GM20431 (cell line): ENCODE data around the gene BICDL1.

Experiments used
- in situ Hi-C: fragments of 300-500 bp; cut with MseI, MboI; formaldehyde crosslinking; loops from one replicate; pipeline ENCODE4 v1.15.0; 2020; ENCODE audit warnings: low sequenced_read_pairs; ENCODE audit not compliant: unreplicated experiment

Gene BICDL1

DNA sequence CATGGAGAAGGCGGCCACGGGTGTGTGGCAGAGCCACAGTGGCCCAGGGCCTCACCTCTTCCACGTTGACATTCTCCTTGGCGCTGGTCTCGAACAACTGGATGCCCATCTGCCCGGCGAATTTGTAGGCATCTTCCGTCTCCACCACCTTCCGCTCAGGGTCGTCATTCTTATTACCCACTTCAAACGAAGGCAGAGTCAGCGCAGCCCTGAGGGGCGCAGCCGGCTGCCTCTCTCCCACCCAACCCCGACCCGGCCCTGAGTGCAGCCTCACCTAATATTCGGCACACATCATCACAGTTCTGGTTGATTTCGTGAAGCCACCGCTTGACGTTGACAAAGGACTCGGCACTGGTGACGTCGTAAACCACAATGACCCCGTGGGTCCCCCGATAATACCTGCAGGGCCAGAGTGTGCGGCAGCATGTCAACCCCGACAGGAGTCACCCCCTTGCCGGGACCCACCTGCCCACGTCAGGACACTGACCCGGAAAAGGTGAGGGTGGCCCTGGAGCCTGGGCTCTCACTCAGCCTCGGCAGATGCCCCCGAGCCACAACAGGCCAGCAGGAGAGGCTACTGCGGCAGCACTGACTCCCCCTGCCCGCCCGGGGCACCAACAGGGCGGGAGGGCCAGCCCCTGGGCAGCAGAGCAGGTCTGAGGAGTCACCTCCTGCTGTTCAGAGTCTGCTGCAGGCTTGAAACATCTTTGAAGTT is 109.9 kb downstream of the BICDL1 start:
- in situ Hi-C loops: no loop called here

DNA sequence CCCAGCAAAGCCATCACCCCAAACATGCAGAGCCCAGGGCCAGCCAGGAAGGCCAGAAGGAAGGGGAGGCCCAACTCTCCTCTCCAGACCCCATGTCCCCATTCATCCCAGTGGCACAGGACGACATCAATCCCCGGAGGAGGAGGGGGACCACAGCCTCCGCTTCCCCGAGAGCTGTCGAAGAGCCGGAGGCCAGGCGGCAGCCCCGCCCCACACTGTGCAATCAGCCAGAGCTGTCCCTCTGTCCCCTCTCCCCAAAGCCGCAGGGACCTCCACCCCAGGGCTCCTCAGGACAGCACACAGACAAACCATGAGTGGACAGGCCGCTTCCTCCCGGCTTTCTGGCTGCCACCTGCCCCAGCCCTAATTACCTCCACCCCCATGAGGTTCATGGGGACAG is 110.7 kb downstream of the BICDL1 start:
- in situ Hi-C loops: no loop called here

GRCh38 chr12:120100630-120101029 is 111.6 kb downstream of the BICDL1 start:
- in situ Hi-C loops: no loop called here

DNA sequence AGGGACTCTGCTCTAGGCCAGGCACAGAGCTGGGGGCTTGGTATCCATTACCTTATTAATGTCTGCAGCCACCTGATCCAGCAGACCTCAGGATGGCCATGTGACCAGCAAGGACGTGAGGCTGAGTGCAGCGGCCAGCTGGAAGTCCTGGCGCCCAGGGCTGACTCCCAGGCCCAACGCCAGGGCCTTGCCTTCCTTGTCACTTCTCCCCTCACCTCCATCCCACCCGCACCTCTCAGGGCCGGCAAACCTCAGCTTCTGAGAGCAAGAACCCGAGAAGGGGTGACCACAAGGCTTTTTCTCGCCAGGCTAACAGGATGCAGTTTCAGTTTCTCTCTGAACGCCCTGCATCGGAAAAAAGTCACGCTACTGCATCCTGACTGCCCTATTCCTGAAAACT is 112.1 kb downstream of the BICDL1 start:
- in situ Hi-C loops: no loop called here

DNA sequence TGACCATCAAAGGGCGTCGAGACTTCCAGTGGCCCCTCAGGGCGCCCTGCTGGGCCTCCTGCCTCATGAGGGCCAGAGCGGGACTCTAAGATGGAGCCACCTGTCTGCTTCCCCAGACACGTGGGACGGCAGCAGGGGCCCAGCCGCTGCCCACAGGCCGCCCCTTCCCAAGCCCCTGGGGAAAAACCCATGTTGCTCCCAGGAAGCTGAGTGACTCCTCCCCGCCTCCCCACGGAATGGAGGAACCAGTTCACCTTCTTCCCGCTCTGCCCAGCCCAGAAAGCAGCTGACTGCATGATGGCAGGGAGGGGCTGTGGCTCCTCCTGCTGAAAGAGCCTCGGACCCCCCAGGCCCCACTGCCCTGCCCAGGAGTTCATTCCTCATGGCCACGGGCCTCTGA is 112.6 kb downstream of the BICDL1 start:
- in situ Hi-C loops: no loop called here

- in situ Hi-C loops: no loop called here
These were observed 113.4 kb downstream of the BICDL1 start for GRCh38 chr12:120102189-120103043.

GRCh38 chr12:120103044-120103338 is 114.0 kb downstream of the BICDL1 start:
- in situ Hi-C loops: no loop called here

DNA sequence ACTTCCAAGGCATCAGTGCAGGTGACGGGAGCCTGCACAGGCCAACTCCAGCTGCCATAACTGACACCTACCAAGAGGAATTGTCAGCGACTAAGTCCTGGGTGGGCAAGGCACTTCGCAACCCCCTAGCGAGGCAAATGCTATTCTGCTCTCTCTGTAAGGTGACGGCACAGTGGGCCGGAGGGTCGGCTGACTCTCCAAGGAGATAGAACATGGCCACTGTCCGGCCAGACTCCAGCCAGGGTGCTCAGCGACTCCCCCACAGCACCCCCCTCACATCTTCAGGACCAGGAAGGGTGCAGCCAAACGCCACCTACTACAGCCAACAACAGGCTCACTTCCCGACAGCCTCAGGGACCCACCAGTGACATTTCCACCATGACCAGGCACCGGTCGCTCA is 114.3 kb downstream of the BICDL1 start:
- in situ Hi-C loops: no loop called here

- in situ Hi-C loops: no loop called here
These were observed 117.1 kb downstream of the BICDL1 start for GRCh38 chr12:120106151-120106550.

GRCh38 chr12:120109570-120110267 is 120.7 kb downstream of the BICDL1 start:
- in situ Hi-C loops: no loop called here

DNA sequence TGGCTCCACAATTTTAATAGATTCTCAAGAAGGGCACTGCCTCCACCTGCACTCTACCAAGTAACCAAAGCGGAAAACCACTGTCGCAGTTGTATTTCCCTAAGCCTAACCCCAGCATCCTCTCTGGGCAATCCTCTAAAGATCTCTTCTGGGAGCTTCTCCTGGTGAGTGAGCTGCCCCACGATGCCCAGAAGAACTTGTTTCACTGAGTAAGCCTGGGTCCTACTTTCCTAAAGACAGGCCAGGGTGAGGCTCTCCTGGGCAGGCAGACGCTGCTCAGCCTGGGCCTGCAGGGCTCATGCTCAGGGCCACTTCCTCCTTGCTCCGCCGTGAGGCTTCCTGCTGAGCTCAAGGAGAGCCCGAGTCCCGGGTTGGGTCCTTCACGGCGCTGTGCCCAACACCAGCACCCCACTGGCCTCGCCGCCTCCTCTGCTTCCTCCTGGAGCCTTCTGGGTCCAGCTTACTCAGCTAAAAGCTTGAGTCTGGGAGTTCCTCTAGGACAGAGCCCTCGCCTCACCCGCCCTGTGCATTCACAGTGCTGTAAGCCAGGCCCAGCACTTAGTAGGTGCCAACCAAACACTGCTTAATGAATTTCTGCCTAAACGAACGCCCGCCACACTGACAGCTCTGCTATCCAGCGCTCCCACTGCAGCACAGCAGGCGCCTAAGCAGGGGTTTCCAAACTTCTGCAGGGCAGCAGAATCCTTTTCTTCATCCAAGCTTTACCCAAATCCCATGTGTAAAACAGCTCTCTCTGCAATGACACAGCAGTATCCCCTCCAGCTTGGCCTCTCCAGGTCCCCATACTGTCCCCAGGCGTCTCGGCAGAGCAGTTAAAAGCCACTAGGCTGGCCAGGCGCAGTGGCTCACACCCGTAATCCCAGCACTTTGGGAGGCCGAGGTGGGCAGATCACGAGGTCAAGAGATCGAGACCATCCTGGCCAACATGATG is 121.8 kb downstream of the BICDL1 start:
- in situ Hi-C loops: no loop called here

GRCh38 chr12:120115066-120115465 is 126.0 kb downstream of the BICDL1 start:
- in situ Hi-C loops: no loop called here

- in situ Hi-C loops: no loop called here
These were observed 126.8 kb downstream of the BICDL1 start for GRCh38 chr12:120115692-120116440.

GRCh38 chr12:120116441-120116791 is 127.4 kb downstream of the BICDL1 start, which contains the start of gene RAB35:
TSS of gene RAB35 (minus strand) at chr12:120116753. CDS start at chr12:120116650, 103 bp downstream.
- in situ Hi-C loops: no loop called here

DNA sequence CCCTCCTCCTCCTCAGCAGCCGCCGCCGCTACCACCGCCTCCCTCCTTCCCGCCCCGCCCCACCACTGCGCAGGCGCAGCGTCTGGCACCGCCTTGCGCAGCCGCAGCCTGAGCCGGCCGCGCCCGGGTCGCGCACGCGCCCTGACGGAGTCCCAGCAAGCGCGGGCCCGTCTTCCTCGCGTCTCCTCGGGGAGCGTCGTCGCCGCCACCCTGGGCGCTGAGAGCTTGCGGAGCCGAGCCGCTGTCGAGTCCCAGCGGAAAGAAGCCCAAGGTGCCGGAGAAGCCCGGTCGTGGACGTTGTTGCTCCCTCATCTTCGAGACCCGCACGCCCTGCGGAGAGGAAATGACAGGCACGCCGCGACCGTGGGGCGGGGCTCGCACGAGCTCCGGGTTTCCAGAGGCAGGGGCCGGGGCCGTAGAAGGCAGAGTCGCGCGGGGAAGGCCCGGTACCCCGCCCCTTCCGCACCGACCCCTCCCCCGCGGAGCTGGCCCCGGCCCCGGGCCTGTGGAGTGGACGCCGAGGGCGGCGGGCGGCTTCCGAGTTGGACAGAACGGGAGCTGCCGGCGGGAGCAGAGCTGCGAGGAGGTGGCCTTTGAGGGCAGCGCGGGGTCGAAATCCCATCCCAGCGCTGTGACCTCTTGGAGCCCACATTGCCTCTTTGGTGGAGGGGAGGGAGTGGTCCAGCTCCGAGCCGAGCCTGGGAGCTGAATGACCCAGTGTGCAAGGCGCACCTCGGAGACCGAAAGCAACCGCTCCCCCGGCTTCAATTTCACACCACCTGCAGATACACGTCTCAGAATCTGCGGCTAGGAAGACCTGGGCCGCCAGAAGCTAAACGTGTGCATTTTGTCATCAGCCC is 128.0 kb downstream of the BICDL1 start:
- in situ Hi-C loops: no loop called here

DNA sequence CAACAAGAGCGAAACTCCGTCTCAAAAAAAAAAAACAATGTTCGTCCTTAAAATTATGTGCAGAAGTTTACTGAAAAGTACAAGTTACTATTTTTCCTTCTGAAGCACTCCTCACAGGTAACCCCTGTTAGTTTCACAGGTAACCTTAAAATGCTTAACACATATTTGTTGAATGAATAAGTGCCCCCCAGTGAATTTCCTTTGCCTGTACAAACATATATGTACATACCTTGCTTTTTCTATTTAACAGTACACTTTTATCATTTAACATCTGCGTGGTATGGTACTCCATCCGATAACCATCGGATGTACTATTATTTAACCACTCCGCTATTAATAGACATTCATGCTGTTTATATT is 128.9 kb downstream of the BICDL1 start:
- in situ Hi-C loops: no loop called here

DNA sequence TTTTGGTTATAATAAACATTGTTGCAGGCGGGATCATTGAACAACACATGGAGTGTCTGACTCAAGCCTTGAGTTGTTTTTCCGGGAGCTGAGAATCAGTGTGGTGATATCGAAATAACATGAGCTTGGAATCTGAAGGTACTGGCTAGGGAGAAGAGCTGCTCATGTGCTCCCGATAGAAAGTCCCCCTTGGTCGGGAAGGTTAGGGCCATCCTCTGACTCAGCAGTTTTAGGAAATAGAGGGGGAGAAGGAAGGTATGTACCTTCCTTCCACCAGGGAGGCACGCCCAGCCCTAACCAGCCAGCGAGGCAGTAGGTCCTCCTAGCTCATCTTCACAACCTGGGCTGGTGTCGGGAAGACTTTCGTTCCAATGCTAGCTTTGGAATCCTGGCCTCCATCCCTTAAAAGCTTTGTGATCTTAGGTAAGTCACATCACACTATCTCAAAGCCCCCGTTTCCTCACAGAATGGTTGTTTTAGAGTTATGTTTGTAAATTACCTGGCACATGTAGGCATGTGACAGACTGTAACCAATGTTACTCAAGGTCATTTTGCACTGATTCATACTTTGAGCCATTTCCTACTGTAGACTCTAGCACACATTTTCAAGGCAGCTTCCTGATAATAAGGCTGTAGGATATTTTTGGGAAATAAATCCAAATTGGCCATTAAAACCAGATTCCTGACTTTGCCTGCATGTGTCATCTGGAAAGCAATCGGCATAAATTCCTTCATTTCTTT is 129.5 kb downstream of the BICDL1 start:
- in situ Hi-C loops: no loop called here
